Measurements from ENCODE around the gene PPP3CA. TPM values are rescaled to one million over a fixed set of nuclear protein-coding genes. Genes with fewer than 3 reads are reported as not detected.

Gene PPP3CA
- total RNA-seq, 1 experiment from 2014 or later = 133 TPM

GRCh38 chr4:101294597-101294996 lies 52.7 kb downstream of the PPP3CA start:
- DNase-seq (ENCODE audit: low read depth, low spot score) = no peak
- BruUV-seq (replicated peaks) = no TSS peak
- no peak for ATAC-seq
- Histone ChIP-seq H3K4me1 (ENCODE audit: control insufficient read depth in 1 of 2, insufficient read depth in 2 of 2, low read length in 2 of 2) (no peaks in the 10 kb centered on the region; a peak in 1 of 4 replicates), H3K9ac (ENCODE audit: low read length) (no peak overlapping the region), H3K4me3 (replicated peaks in 1 of 2; ENCODE audit: low read depth in 1 of 2, low read length in 2 of 2) (no peak overlapping the region), H4K20me1 (ENCODE audit: insufficient read depth) (no peaks in the 10 kb centered on the region), H3K79me2 (ENCODE audit: insufficient read depth, low read length) (peaks cover 82% of the 10 kb centered on the region), H2AFZ (ENCODE audit: low read depth, low read length, poor library complexity, severe bottlenecking) (no peak overlapping the region), H3K27ac (ENCODE audit: low read depth, low read length) (no peak overlapping the region), H3K4me2 (ENCODE audit: low read length) (no peak overlapping the region), H3K9me3 (ENCODE audit: control insufficient read depth in 1 of 2, insufficient read depth in 1 of 2, low read depth in 1 of 2, low read length in 2 of 2) (no peaks in the 10 kb centered on the region), H3K36me3 (ENCODE audit: control insufficient read depth in 1 of 2, insufficient read depth in 2 of 2, low read length in 2 of 2) (no peaks in the 10 kb centered on the region), H3K9me2 (ENCODE audit: insufficient read depth) (no peaks in the 10 kb centered on the region), H3K27me3 (ENCODE audit: insufficient read depth, low read length) (no peaks in the 10 kb centered on the region)
- no peak for TF ChIP-seq CBX3 (IDR thresholded peaks at IDR 0.05; ENCODE audit: low read depth)
- TF ChIP-seq SIN3A (IDR thresholded peaks at IDR 0.05; ENCODE audit: low read depth) = no peak
- TF ChIP-seq EGR1 (IDR thresholded peaks at IDR 0.05; ENCODE audit: low read depth) = no peak
- no peak for TF ChIP-seq YY1 (IDR thresholded peaks at IDR 0.05; ENCODE audit: extremely low read depth, insufficient replicate concordance, low read depth, low read length)
- no peak for TF ChIP-seq SP1 (IDR thresholded peaks at IDR 0.05; ENCODE audit: low read depth)
- no peak for TF ChIP-seq TCF7L2 (IDR thresholded peaks at IDR 0.05; ENCODE audit: borderline replicate concordance, extremely low read depth, insufficient read depth, insufficient read length)
- TF ChIP-seq CTCF (IDR thresholded peaks at IDR 0.05 in 2 of 3, conservative IDR thresholded peaks at IDR 0.05 in 1 of 3; ENCODE audit: borderline replicate concordance in 1 of 3, insufficient read depth in 1 of 3, low read depth in 2 of 3, low read length in 2 of 3) = no peak
- no peak for TF ChIP-seq EZH2phosphoT487 (IDR thresholded peaks at IDR 0.05; ENCODE audit: borderline replicate concordance)
- no peak for TF ChIP-seq FOSL1 (IDR thresholded peaks at IDR 0.05; ENCODE audit: low read depth)
- ChIA-PET RAD21 (ENCODE audit: low non-redundant PET in 1 of 2, low total read pairs in 2 of 2, uncharacterized antibody in 2 of 2, unreplicated experiment in 2 of 2) (no interaction called here), POLR2A (no interaction called here), CTCF (no interaction called here)
- intact Hi-C loops (cut with micrococcal nuclease) = no loop called here

- H3K9me3 ChIP-seq (ENCODE audit: control insufficient read depth in 1 of 2, insufficient read depth in 1 of 2, low read depth in 1 of 2, low read length in 2 of 2) = no peaks in the 10 kb centered on the region
- H3K27ac ChIP-seq (ENCODE audit: low read depth, low read length) = no peak overlapping the region
- no peaks in the 10 kb centered on the region for H3K36me3 ChIP-seq (ENCODE audit: control insufficient read depth in 1 of 2, insufficient read depth in 2 of 2, low read length in 2 of 2)
- no peak overlapping the region for H3K4me2 ChIP-seq (ENCODE audit: low read length)
- ChIA-PET POLR2A (no interaction called here), CTCF (no interaction called here), RAD21 (ENCODE audit: low non-redundant PET in 1 of 2, low total read pairs in 2 of 2, uncharacterized antibody in 2 of 2, unreplicated experiment in 2 of 2) (no interaction called here)
- intact Hi-C loops (cut with micrococcal nuclease) = no loop called here
- no TSS peak for BruUV-seq (replicated peaks)
- TF ChIP-seq CBX3 (IDR thresholded peaks at IDR 0.05; ENCODE audit: low read depth) (no peak), YY1 (IDR thresholded peaks at IDR 0.05; ENCODE audit: extremely low read depth, insufficient replicate concordance, low read depth, low read length) (no peak), ATF3 (IDR thresholded peaks at IDR 0.05) (no peak), EGR1 (IDR thresholded peaks at IDR 0.05; ENCODE audit: low read depth) (no peak)
- H3K9me2 ChIP-seq (ENCODE audit: insufficient read depth) = no peaks in the 10 kb centered on the region
- no peak overlapping the region for H3K4me3 ChIP-seq (replicated peaks in 1 of 2; ENCODE audit: low read depth in 1 of 2, low read length in 2 of 2)
- no peak overlapping the region for H3K9ac ChIP-seq (ENCODE audit: low read length)
- peaks cover 0 to 2% of the 10 kb centered on the region in 2 experiments; a peak in 2 of 4 replicates for H3K4me1 ChIP-seq (ENCODE audit: control insufficient read depth in 1 of 2, insufficient read depth in 2 of 2, low read length in 2 of 2)
- no peak for ATAC-seq
- H3K27me3 ChIP-seq (ENCODE audit: insufficient read depth, low read length) = no peaks in the 10 kb centered on the region
- H4K20me1 ChIP-seq (ENCODE audit: insufficient read depth) = no peaks in the 10 kb centered on the region
- peaks cover 77% of the 10 kb centered on the region for H3K79me2 ChIP-seq (ENCODE audit: insufficient read depth, low read length)
- no peak overlapping the region for H2AFZ ChIP-seq (ENCODE audit: low read depth, low read length, poor library complexity, severe bottlenecking)
- no peak for DNase-seq (ENCODE audit: low read depth, low spot score)
Observed at GRCh38 chr4:101292901-101293300, 54.4 kb downstream of the PPP3CA start.

Data from HCT116 (cell line).